ENCODE measurements around the gene ZNF700.
"Not testable (repeated sequence)": the region's sequence is repeated elsewhere in the genome, so short reads cannot be mapped to it uniquely, and the experiment has no call there.

The ZNF700 gene

DNA sequence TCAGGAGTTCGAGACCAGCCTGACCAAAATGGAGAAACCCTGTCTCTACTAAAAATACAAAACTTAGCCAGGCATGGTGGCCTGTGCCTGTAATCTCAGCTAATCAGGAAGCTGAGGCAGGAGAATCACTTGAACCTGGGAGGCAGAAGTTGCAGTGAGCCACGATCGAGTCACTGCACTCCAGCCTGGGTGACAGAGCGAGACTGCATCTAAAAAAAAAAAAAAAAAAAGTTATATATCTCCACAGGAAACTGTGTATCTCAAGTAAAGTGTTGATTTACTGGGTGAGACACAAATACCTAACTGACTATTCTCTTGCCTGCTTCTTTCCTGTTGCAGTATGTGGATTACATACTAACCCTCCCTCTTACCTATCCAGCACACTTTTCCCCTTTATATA, 67.0 kb downstream of the ZNF700 start:
- not testable (repeated sequence) for DNase-seq

DNA sequence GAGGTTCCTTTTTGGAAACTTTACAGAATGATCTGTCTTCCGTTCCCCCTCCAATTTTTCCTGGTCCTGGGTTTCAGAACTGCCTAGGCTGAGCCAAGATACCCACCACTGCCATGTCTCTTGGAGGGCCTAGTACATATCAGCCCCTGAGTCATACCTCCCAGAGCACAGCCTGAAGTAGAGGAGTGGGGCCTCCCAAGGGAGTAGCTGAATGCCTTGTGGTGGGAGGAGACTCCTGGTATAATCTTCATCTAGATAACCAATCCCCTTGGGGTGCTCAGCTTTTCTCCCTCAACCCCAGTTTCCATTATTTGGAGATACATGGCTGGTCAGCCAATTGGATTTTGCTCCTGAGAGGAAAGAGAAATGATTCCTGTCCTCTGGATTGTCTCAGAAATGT, 70.3 kb downstream of the ZNF700 start:
- DNase-seq: no peak
